HepG2 (cell line): ENCODE measurements around the gene C2. TPM values are rescaled to one million over a fixed set of nuclear protein-coding genes. Genes with fewer than 3 reads are reported as not detected.

Experiments
- BRD4 ChIP-seq: sonication (generic); formaldehyde crosslinking; IDR thresholded peaks from 2 replicates; pipeline ENCODE4 v1.4.0; 2020; ENCODE audit warnings: missing genetic modification reagents
- ELF1 ChIP-seq: sonication (generic); formaldehyde crosslinking; IDR thresholded peaks from 2 replicates; pipeline ENCODE4 v1.4.0; 2020; ENCODE audit warnings: missing genetic modification reagents
- MED1 ChIP-seq: sonication (generic); formaldehyde crosslinking; IDR thresholded peaks from 2 replicates; pipeline ENCODE4 v1.4.0; 2020; ENCODE audit warnings: missing genetic modification reagents
- MTA3 ChIP-seq: sonication (generic); formaldehyde crosslinking; IDR thresholded peaks from 2 replicates; pipeline ENCODE4 v1.4.0; 2020; ENCODE audit warnings: missing genetic modification reagents
- PHF20 ChIP-seq: sonication (generic); formaldehyde crosslinking; IDR thresholded peaks from 2 replicates; pipeline ENCODE4 v1.5.0; 2020; ENCODE audit warnings: mild to moderate bottlenecking, missing genetic modification reagents
- REL ChIP-seq: sonication (generic); formaldehyde crosslinking; conservative IDR thresholded peaks from 2 replicates; pipeline ENCODE4 v1.8.0; 2022; ENCODE audit warnings: mild to moderate bottlenecking, missing genetic modification reagents, moderate library complexity
- SMAD1 ChIP-seq: sonication (generic); formaldehyde crosslinking; IDR thresholded peaks from 2 replicates; pipeline ENCODE4 v1.4.0; 2020; ENCODE audit warnings: missing genetic modification reagents, low read depth, mild to moderate bottlenecking, borderline replicate concordance
- TBX3 ChIP-seq: fragments of 450-650 bp; IDR thresholded peaks from 2 replicates; pipeline ENCODE4 v1.6.1; 2017; ENCODE audit warnings: antibody characterized with exemption, mild to moderate bottlenecking, inconsistent platforms, borderline replicate concordance
- YEATS2 ChIP-seq: sonication (generic); formaldehyde crosslinking; IDR thresholded peaks from 2 replicates; pipeline ENCODE4 v1.4.0; 2020; ENCODE audit warnings: missing genetic modification reagents, borderline replicate concordance
- ZNF460 ChIP-seq: sonication (generic); formaldehyde crosslinking; IDR thresholded peaks from 2 replicates; pipeline ENCODE4 v1.5.1; 2020; ENCODE audit warnings: missing genetic modification reagents, mild to moderate bottlenecking, borderline replicate concordance
- ZNF543 ChIP-seq: sonication (generic); formaldehyde crosslinking; IDR thresholded peaks from 2 replicates; pipeline ENCODE4 v1.4.0; 2020; ENCODE audit warnings: mild to moderate bottlenecking, missing genetic modification reagents
- ZNF570 ChIP-seq: sonication (generic); formaldehyde crosslinking; IDR thresholded peaks from 2 replicates; pipeline ENCODE4 v1.4.0; 2020; ENCODE audit warnings: mild to moderate bottlenecking, missing genetic modification reagents, borderline replicate concordance
- polyA plus RNA-seq, 8 experiments: library from polyadenylated mRNA; depleted of rRNA in 3 of 8; stranded (reverse) in 7 of 8; unstranded in 1 of 8; fragments of >200 nt; fragmentation: Illumina TruSeq in 4 of 8; extraction: Trizol in 4 of 8; gene quantifications; 2 replicates each; pipeline versions ENCODE4 v1.2.1 to v1.2.3, GENCODE V29; 2011 to 2016; ENCODE audit warnings: low read depth in 4 of 8, missing spikeins in 1 of 8, mixed read lengths in 1 of 8; ENCODE audit not compliant: insufficient read depth in 1 of 8
- total RNA-seq, 5 experiments: library from RNA; depleted of rRNA; stranded (reverse); fragments of >200 nt; fragmentation: Illumina TruSeq; extraction: Trizol; gene quantifications; 2 replicates each; pipeline ENCODE4 v1.2.3, GENCODE V29; 2016; ENCODE audit warnings: low read depth in 1 of 5
- TF ChIP-seq, protein P1 (sequence below): sonication (generic); formaldehyde crosslinking; IDR thresholded peaks from 2 replicates; pipeline ENCODE4 v1.8.0; 2022; ENCODE audit warnings: missing genetic modification reagents, mild to moderate bottlenecking, inconsistent platforms, borderline replicate concordance
- TF ChIP-seq, protein P2 (sequence below): sonication (generic); formaldehyde crosslinking; IDR thresholded peaks from 2 replicates; pipeline ENCODE4 v1.5.0; 2020; ENCODE audit warnings: missing genetic modification reagents
- TF ChIP-seq, protein P3 (sequence below): IDR thresholded peaks from 2 replicates; pipeline ENCODE4 v1.6.1; 2016; ENCODE audit warnings: missing biosample characterization, missing genetic modification reagents, low read depth
- TF ChIP-seq, protein P4 (sequence below): sonication (generic); formaldehyde crosslinking; conservative IDR thresholded peaks from 2 replicates; pipeline ENCODE4 v1.4.0; 2020; ENCODE audit warnings: missing genetic modification reagents

The C2 gene
- total and polyA plus RNA-seq, 2 of the 13 experiments (the other 11 are each of a cell fraction or from before 2014, with no cell fraction given), result 165 to 307 TPM

DNA sequence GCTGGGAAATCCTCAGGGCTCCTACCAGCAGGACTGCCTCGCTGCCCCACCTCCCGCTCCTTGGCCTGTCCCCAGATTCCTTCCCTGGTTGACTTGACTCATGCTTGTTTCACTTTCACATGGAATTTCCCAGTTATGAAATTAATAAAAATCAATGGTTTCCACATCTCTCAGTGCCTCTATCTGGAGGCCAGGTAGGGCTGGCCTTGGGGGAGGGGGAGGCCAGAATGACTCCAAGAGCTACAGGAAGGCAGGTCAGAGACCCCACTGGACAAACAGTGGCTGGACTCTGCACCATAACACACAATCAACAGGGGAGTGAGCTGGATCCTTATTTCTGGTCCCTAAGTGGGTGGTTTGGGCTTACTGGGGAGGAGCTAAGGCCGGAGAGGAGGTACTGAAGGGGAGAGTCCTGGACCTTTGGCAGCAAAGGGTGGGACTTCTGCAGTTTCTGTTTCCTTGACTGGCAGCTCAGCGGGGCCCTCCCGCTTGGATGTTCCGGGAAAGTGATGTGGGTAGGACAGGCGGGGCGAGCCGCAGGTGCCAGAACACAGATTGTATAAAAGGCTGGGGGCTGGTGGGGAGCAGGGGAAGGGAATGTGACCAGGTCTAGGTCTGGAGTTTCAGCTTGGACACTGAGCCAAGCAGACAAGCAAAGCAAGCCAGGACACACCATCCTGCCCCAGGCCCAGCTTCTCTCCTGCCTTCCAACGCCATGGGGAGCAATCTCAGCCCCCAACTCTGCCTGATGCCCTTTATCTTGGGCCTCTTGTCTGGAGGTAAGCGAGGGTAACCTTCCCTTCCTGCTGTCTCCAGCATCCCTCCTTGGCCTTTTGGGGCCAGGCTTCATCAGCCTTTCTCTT lies 18.2 kb downstream of the C2 start, which contains the start of gene CFB (continued):
- TF ChIP-seq, protein P1, sequence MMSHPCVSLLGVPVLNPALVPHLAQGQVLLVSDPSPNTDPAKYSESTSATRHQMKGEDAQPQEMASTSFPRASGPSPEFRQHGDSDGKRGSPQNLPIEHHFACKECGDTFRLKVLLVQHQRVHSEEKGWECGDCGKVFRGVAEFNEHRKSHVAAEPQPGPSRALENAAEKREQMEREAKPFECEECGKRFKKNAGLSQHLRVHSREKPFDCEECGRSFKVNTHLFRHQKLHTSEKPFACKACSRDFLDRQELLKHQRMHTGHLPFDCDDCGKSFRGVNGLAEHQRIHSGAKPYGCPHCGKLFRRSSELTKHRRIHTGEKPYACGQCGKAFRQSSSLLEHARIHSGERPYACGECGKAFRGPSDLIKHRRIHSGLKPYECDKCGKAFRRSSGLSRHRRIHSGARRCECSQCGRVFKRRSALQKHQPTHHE (CRISPR knock-in tag), result peak; percentile 34; the same call in 1 of the 2 replicates
- TF ChIP-seq ZNF543 (CRISPR knock-in tag) (peak; percentile 91), REL (no peak), BRD4 (CRISPR knock-in tag) (no peak; the same call in none of the 2 replicates), ZNF570 (CRISPR knock-in tag) (no peak), SMAD1 (CRISPR knock-in tag) (no peak; the same call in 1 of the 2 replicates), ELF1 (CRISPR knock-in tag) (peak; percentile 78), MTA3 (CRISPR knock-in tag) (no peak), PHF20 (CRISPR knock-in tag) (peak; percentile 15; the same call in 1 of the 2 replicates), YEATS2 (CRISPR knock-in tag) (peak; percentile 66; the same call in 1 of the 2 replicates), MED1 (CRISPR knock-in tag) (peak; percentile 96), ZNF460 (CRISPR knock-in tag) (peak; percentile 69; the same call in 1 of the 2 replicates), TBX3 (peak; percentile 55; the same call in 1 of the 2 replicates)
- TF ChIP-seq, protein P2, sequence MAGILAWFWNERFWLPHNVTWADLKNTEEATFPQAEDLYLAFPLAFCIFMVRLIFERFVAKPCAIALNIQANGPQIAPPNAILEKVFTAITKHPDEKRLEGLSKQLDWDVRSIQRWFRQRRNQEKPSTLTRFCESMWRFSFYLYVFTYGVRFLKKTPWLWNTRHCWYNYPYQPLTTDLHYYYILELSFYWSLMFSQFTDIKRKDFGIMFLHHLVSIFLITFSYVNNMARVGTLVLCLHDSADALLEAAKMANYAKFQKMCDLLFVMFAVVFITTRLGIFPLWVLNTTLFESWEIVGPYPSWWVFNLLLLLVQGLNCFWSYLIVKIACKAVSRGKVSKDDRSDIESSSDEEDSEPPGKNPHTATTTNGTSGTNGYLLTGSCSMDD (CRISPR knock-in tag), result no peak
- TF ChIP-seq, protein P3, sequence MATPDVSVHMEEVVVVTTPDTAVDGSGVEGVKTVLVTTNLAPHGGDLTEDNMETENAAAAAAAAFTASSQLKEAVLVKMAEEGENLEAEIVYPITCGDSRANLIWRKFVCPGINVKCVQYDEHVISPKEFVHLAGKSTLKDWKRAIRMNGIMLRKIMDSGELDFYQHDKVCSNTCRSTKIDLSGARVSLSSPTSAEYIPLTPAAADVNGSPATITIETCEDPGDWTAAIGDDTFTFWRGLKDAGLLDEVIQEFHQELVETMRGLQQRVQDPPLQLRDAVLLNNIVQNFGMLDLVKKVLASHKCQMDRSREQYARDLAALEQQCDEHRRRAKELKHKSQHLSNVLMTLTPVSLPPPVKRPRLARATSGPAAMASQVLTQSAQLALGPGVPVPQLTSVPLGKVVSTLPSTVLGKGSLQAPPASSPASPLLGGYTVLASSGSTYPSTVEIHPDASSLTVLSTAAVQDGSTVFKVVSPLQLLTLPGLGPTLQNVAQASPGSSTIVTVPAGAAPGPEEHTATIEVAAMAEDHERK (CRISPR knock-in tag), result no peak
- TF ChIP-seq, protein P4, sequence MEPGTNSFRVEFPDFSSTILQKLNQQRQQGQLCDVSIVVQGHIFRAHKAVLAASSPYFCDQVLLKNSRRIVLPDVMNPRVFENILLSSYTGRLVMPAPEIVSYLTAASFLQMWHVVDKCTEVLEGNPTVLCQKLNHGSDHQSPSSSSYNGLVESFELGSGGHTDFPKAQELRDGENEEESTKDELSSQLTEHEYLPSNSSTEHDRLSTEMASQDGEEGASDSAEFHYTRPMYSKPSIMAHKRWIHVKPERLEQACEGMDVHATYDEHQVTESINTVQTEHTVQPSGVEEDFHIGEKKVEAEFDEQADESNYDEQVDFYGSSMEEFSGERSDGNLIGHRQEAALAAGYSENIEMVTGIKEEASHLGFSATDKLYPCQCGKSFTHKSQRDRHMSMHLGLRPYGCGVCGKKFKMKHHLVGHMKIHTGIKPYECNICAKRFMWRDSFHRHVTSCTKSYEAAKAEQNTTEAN (CRISPR knock-in tag), result peak; percentile 87
- TF ChIP-seq, all 625 proteins: peak for 373
